Aorta (tissue), 5 donors: Measurements from ENCODE around the gene CHRM2. TPM values are rescaled to one million over a fixed set of nuclear protein-coding genes. Genes with fewer than 3 reads are reported as not detected.
A peak's percentile ranks its signal among the peaks of the same experiment; 100 is the strongest.

Source experiments
- ATAC-seq: fragments of 200-7000 bp; cut with Tn5 transposase; one replicate; pipeline ENCODE4 v1.9.1; 2022; ENCODE audit warnings: moderate library complexity; ENCODE audit not compliant: low FRiP score
- DNase-seq, 2 donors: peaks; one replicate each; pipeline ENCODE4 v3.0.0-alpha.2; 2020
- H3K27ac ChIP-seq, 2 donors: one replicate each; pipeline ENCODE4 v1.5.1; 2013; ENCODE audit warnings: low read length in 2 of 2, mild to moderate bottlenecking in 2 of 2, moderate library complexity in 2 of 2, control low read depth in 1 of 2, inconsistent platforms in 1 of 2, low read depth in 1 of 2
- H3K27me3 ChIP-seq, 2 donors: one replicate each; pipeline ENCODE4 v1.6.1; 2013; ENCODE audit warnings: control low read depth in 1 of 2, low read length in 1 of 2, mild to moderate bottlenecking in 1 of 2, moderate library complexity in 1 of 2; ENCODE audit not compliant: insufficient read depth in 2 of 2, control insufficient read depth in 1 of 2
- H3K36me3 ChIP-seq, 2 donors: one replicate each; pipeline ENCODE4 v1.6.1; 2013; ENCODE audit warnings: control low read depth in 1 of 2, low read length in 1 of 2, mild to moderate bottlenecking in 1 of 2; ENCODE audit not compliant: insufficient read depth in 2 of 2, control insufficient read depth in 1 of 2
- H3K4me1 ChIP-seq, 2 donors: one replicate each; pipeline ENCODE4 v1.6.1; 2013; ENCODE audit warnings: low read length in 2 of 2, control low read depth in 1 of 2, mild to moderate bottlenecking in 1 of 2, moderate library complexity in 1 of 2; ENCODE audit not compliant: insufficient read depth in 2 of 2, control insufficient read depth in 1 of 2
- H3K4me3 ChIP-seq, 2 donors: one replicate each; pipeline ENCODE4 v1.5.1; 2013; ENCODE audit warnings: low read length in 2 of 2, control low read depth in 1 of 2, mild to moderate bottlenecking in 1 of 2
- H3K9me3 ChIP-seq: one replicate; pipeline ENCODE4 v1.6.1; 2013; ENCODE audit warnings: mild to moderate bottlenecking, low read length; ENCODE audit not compliant: control insufficient read depth
- WGBS, 2 donors: extraction: QIAGEN DNeasy Blood & Tissue Kit; methylation state at CpG; one replicate each; pipeline ENCODE4 v1.1.7; 2013; 5-methylcytosine and 5-hydroxymethylcytosine counted together
- intact Hi-C, 2 donors: fragments of 100-400 bp; cut with DNase I; formaldehyde crosslinking; loops; one replicate each; pipeline versions ENCODE4 v1.14.2 to v1.15.0; 2022
- polyA plus RNA-seq, 2 donors: library from polyadenylated mRNA; stranded (reverse); fragments of 200-250 nt; gene quantifications; one replicate each; pipeline ENCODE4 v1.2.3, GENCODE V29; 2013
- total RNA-seq, 2 donors: library from RNA; stranded (reverse); fragmentation: NEBNext Ultra II Directional; extraction: Animal tissue kit (Norgen Biotek cat#: 25700); gene quantifications; one replicate each; pipeline ENCODE4 v1.2.1, GENCODE V29; 2021
- donor health status: healthy with polysubstance abuse.
- donor health status: Bipolar disorder and iron deficiency.
- donor health status: DM: no; HTN: no; CAD: no.
- donor health status: DM: no; HTN: no; CAD: no.
- donor health status: DM: yes; HTN: yes; CAD: no.

CHRM2 gene
- total and polyA plus RNA-seq, 4 donors = 0.38 TPM; not detected in 3

DNA sequence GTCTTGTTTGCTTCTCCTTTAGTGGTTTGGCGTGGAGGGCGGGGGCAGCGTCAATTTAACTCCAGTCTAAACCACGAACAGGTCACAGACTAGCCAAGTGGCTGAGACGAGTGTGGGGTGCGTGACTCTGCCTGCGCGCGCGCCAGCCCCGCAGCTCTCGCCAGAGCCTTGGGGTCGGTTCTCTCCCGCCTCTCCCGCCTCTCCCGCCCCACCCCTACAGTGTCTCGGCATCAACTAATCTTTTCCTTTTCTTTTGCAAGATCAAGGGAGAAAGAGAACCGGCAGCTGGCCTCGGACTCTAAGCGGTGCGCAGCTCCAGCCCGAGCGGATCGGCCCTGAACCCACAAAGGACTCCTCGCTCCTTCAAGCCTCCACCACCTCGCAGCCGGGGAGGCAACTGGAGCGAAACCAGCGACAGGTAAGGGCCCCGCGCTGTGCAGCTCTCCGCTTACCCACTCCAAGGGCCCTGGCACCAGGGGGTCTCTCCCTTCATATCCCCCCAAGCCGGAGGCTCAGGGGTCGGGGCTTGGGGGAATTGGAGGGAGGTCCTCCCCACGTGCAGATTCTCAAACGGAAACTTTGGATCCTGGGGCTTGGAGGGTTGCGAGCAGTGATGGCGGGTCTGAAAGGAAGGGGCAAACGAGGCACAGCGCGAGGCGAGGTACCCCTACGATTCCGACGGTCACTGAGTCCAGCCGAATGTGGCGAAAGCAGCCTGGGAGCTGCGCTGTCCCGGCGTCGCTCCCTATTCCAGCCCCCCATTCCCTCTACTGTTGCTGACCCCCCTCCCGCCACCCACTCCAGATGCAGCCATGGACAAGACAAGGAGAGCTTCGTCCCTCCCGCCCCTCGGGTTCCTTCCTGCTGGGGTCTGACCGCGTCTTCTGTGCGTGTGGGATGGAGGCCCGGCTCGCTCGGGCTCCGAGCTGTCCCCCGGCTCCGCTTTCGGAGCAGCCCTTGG, 829 bp downstream of the CHRM2 start:
- WGBS, 2 donors = 2% methylated on average over 61 to 65 of the region's 65 CpGs
- Histone ChIP-seq H3K4me1 (no peaks in the 10 kb centered on the region), H3K9me3 (no peaks in the 10 kb centered on the region), H3K4me3 (no peak overlapping the region), H3K27me3 (no peaks in the 10 kb centered on the region), H3K36me3 (no peaks in the 10 kb centered on the region), H3K27ac (no peak overlapping the region)
- ATAC-seq (peak; percentile 30), DNase-seq (peak in 1 of 2 donors; percentile 70)
- intact Hi-C loops = no loop called here

DNA sequence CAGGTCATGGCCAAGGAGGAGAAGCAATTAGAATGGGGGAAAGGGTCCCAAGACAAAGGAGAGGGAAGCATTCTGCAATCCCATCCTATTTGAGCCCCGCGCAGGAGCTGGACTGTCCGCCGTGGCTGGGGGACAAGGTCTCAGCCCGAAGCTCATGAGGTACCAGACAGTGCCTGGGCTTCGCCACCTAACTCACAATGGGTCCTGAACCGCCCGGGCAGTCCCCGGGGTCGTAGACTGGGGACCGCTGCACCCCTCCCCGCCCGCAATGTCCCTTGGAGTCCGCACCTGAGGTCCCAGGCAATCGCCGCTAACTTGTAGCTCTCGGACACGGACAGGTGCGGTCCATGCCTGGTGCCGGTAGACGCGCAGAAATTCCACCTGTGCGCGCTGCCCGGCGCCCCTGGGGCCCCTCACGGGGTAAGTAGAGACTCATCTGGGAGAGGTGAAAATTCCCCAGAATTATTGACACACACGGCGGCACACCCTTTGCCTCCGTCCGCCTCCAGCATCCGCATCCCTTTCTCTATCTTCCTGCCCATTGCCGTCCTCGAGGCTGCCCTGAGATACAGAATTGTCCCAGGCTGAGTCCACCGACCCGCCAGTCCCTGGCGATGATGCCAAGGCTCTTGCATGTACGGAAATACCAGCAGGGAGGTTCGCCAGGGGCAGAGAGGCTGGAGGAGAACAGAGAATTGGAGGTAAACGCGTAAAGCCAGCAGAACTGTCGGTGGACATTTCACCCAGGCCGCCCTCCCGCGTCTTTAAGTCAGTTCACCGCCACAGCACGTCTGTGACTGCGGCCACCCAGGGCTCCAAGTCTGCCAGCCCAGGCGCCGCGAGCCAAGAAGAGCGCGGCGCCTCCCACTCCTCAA, 1.8 kb downstream of the CHRM2 start:
- 2 to 3% methylated on average over 54 of the region's 54 CpGs for WGBS, 2 donors
- H3K27me3 ChIP-seq = no peaks in the 10 kb centered on the region
- intact Hi-C loops = no loop called here
- no peak overlapping the region for H3K4me3 ChIP-seq
- DNase-seq (peak in 1 of 2 donors; percentile 57), ATAC-seq (no peak)
- no peaks in the 10 kb centered on the region for H3K36me3 ChIP-seq
- no peaks in the 10 kb centered on the region for H3K4me1 ChIP-seq
- H3K9me3 ChIP-seq = no peaks in the 10 kb centered on the region
- no peak overlapping the region for H3K27ac ChIP-seq

DNA sequence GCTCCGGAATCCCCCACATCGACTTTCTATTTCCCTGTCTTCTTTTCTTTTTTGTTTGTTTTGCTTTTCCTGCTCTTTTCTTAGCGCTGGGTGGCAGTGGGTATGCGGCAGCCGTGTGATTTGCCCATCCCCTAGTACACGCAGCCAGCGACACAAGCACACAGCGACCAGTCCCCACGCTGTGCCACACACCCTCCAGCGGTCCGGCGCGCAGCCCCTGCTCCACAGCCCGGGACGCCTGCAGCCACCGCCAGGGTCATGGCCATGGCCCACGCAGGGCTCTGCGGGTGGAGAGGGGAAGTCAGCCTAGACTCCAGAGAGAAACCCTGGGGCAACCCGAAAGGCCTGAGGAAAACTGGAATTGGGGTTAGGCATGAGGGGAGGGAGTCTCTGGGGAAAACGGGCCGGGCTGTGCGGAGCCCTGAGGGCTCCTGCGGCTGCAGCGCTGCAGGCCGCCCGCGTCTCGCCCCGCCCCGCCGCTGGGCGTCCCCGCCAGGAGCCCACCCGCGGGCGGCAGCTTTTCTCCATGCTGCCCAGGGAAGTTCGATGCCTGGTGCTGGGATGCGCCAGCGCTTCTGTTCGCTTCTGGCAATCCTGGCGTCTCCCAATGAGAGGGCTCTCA, 2.5 kb downstream of the CHRM2 start:
- Histone ChIP-seq H3K36me3 (no peaks in the 10 kb centered on the region), H3K27me3 (no peaks in the 10 kb centered on the region), H3K4me1 (no peaks in the 10 kb centered on the region), H3K9me3 (no peaks in the 10 kb centered on the region), H3K27ac (no peak overlapping the region), H3K4me3 (no peak overlapping the region)
- peak; percentile 33 for ATAC-seq
- intact Hi-C loops = no loop called here
- WGBS, 2 donors = 1% methylated on average over 34 to 41 of the region's 41 CpGs
- peak in 1 of 2 donors; percentile 39 for DNase-seq

DNA sequence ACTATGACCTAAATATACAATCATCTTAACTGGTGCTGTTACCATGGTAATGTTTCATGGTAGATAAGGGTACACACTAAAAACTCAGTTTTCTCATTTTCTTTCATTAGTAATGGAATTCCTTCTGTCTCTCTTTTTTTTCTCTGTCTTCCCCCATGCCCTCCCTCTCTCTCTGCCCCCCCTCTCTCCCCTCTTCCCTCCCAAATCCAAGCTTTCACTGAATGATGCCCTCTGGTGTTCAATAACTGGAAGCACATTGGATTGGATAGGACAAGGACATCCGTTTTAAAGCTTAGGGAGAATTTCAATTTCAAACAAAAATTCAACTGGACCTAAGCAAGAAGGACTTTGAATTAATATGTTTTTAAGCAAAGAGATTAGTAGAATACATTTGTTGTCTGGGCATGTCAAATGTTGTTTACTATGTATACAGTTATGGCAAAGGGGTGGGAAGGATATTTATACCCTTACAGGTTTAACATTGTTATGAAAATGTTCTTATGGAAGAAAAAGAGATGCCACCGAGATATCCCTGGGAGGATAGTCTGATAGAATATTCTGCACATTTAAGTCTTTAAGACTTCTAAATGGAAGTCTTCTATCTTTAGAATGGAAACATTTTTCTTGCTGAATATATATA, 6.1 kb downstream of the CHRM2 start:
- no peak overlapping the region for H3K4me3 ChIP-seq
- H3K27ac ChIP-seq = no peak overlapping the region
- H3K27me3 ChIP-seq = no peaks in the 10 kb centered on the region
- no peaks in the 10 kb centered on the region for H3K36me3 ChIP-seq
- DNase-seq (no peak), ATAC-seq (no peak)
- 29 to 35% methylated on average over 2 of the region's 2 CpGs for WGBS, 2 donors
- intact Hi-C loops = no loop called here
- H3K9me3 ChIP-seq = no peaks in the 10 kb centered on the region
- no peaks in the 10 kb centered on the region for H3K4me1 ChIP-seq

DNA sequence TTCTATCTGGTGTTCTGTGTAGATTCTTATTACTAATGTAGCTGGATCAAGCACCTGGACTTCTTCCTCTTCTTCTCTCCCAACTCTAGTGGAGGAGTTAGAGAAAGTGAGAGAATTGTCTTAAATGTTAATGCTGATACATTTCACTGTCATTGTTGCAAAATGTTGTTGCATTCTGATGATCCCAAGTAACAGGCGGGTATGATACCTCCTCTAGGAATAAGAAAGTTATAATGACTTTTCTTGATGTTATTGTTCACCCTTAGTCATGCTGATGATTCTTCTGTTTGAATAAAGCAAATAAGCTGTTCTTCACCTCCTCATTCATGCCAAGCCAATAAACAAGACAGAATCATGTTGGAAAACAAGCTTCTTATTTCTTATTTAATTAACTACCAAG, 9.1 kb downstream of the CHRM2 start:
- intact Hi-C loops = no loop called here
- WGBS, 2 donors = 66 to 90% methylated on average over 1 of the region's 1 CpG
- H3K27ac ChIP-seq = no peak overlapping the region
- H3K4me1 ChIP-seq = no peaks in the 10 kb centered on the region
- no peaks in the 10 kb centered on the region for H3K36me3 ChIP-seq
- DNase-seq (no peak), ATAC-seq (no peak)
- H3K9me3 ChIP-seq = no peaks in the 10 kb centered on the region
- no peaks in the 10 kb centered on the region for H3K27me3 ChIP-seq
- H3K4me3 ChIP-seq = no peak overlapping the region

DNA sequence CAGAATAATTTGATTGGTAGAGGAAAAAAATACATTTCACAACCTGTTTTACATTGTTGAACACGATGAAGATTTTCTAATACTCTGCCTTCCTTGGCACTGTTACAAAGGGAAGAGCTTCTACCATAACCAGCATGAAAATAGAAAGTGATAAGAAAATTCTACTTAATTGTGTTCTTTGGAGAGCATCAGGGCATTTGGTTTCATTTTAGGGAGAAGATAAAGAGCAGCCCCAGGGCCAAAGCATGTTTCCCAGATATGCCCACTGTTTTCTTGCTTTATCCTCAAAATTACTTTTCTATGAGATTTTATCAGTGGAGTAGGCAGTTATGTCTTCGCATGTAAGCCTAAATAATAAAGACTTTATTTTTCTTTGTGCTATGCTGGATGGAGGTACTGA, 9.5 kb downstream of the CHRM2 start:
- Histone ChIP-seq H3K27ac (no peak overlapping the region), H3K4me3 (no peak overlapping the region), H3K36me3 (no peaks in the 10 kb centered on the region), H3K4me1 (no peaks in the 10 kb centered on the region), H3K9me3 (no peaks in the 10 kb centered on the region), H3K27me3 (no peaks in the 10 kb centered on the region)
- WGBS, 2 donors = 45 to 50% methylated on average over 2 of the region's 2 CpGs
- DNase-seq = no peak
- intact Hi-C loops = no loop called here
- no peak for ATAC-seq

DNA sequence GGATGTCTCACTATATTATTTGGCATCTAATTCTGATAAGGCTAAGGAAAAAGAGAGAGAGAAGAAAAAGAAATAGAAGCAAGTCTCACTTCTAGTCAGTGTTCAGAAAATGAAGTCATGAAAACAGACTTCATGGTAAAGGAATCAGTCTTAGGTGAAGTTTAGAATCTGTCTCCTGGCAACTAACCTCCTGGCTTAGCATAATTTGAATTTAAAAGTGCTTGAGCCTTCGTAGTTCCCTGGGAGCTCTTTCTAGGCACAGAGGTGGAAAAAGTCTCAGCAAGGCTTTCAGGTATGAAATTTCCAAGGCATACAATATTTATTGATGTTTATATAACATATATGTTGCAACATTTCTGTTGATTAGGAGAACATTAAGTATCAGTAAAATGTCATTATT, 10.4 kb downstream of the CHRM2 start:
- ATAC-seq = no peak
- Histone ChIP-seq H3K27ac (no peak overlapping the region), H3K36me3 (no peaks in the 10 kb centered on the region), H3K4me3 (no peak overlapping the region), H3K4me1 (no peaks in the 10 kb centered on the region), H3K27me3 (no peaks in the 10 kb centered on the region), H3K9me3 (no peaks in the 10 kb centered on the region)
- intact Hi-C loops = no loop called here
- DNase-seq = no peak
- 32 to 55% methylated on average over 1 of the region's 1 CpG for WGBS, 2 donors

DNA sequence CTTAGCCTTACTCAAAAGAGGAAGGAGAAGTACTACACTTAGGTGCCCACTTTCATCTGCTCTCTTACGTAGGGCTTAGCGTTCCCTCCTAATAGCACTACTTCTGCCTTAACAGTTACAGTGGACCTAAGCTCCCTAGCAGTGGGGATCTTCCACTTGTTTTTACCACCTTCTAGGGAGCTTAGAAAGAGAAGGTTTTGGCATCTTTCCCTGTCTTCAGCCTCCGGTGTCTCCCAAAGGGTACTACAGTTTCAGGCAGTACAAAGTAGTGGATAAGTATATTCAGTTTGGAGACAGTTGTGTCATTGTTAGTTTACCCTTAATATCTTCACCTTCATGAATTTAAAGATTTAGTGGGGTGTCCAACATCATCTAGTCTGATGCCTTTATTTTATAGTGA, 14.6 kb downstream of the CHRM2 start:
- ATAC-seq = no peak
- Histone ChIP-seq H3K4me1 (no peaks in the 10 kb centered on the region), H3K9me3 (no peaks in the 10 kb centered on the region), H3K4me3 (no peak overlapping the region), H3K27ac (no peak overlapping the region), H3K36me3 (no peaks in the 10 kb centered on the region), H3K27me3 (no peaks in the 10 kb centered on the region)
- 72 to 80% methylated on average over 3 of the region's 3 CpGs for WGBS, 2 donors
- intact Hi-C loops = no loop called here
- DNase-seq = no peak
